Kidney (tissue), 14 donors: Measurements from ENCODE around the gene RIPPLY2. TPM values are rescaled to one million over a fixed set of nuclear protein-coding genes. Genes with fewer than 3 reads are reported as not detected.

Experiments
- DNase-seq, 5 donors: peaks; one replicate each; pipeline ENCODE4 v3.0.0-alpha.2; 2013 to 2020
- FAIRE-seq: peaks from 2 replicates; lab custom pipeline; 2012; peaks lifted over from hg19 to GRCh38; lab: Jason Lieb, UNC
- H3K27ac ChIP-seq, 2 donors: one replicate each; pipeline ENCODE4 v1.7.0; 2013; ENCODE audit warnings: low read depth in 2 of 2, low read length in 2 of 2, inconsistent platforms in 1 of 2
- H3K27me3 ChIP-seq: one replicate; pipeline ENCODE4 v1.7.1; 2013; ENCODE audit warnings: low read length, inconsistent platforms; ENCODE audit not compliant: control insufficient read depth, insufficient read depth
- H3K36me3 ChIP-seq, 3 donors: one replicate each; pipeline versions ENCODE4 v1.7.0 to v1.7.1; 2013; ENCODE audit warnings: low read length in 3 of 3, control low read depth in 1 of 3, inconsistent platforms in 1 of 3; ENCODE audit not compliant: insufficient read depth in 3 of 3, control insufficient read depth in 2 of 3
- H3K4me1 ChIP-seq, 3 donors: one replicate each; pipeline versions ENCODE4 v1.7.0 to v1.7.1; 2013; ENCODE audit warnings: low read length in 3 of 3, inconsistent platforms in 1 of 3, low read depth in 1 of 3; ENCODE audit not compliant: control insufficient read depth in 2 of 3, insufficient read depth in 2 of 3
- H3K4me3 ChIP-seq, 3 donors: one replicate each; pipeline versions ENCODE4 v1.7.0 to v1.8.1; 2013; ENCODE audit warnings: low read length in 3 of 3, control low read depth in 1 of 3, inconsistent platforms in 1 of 3
- H3K9ac ChIP-seq, 3 donors: one replicate each; pipeline versions ENCODE4 v1.7.0 to v1.7.1; 2013; ENCODE audit warnings: low read length in 3 of 3, control low read depth in 1 of 3, inconsistent platforms in 1 of 3
- H3K9me3 ChIP-seq, 3 donors: one replicate each; pipeline versions ENCODE4 v1.7.0 to v1.7.1; 2013; ENCODE audit warnings: low read length in 3 of 3, control low read depth in 1 of 3, inconsistent platforms in 1 of 3; ENCODE audit not compliant: control insufficient read depth in 2 of 3, insufficient read depth in 1 of 3
- intact Hi-C: fragments of 100-400 bp; cut with DNase I; formaldehyde crosslinking; loops from one replicate; pipeline ENCODE4 v1.11.1; 2022
- polyA plus RNA-seq: library from polyadenylated mRNA; stranded (reverse); fragments of 350-450 nt; fragmentation: Illumina TruSeq; extraction: RNeasy Lipid Tissue Mini Kit (QIAGEN cat#74804); gene quantifications from one replicate; pipeline ENCODE4 v1.2.3, GENCODE V29; 2014; ENCODE audit warnings: low read depth, low replicate concordance; ENCODE audit not compliant: insufficient read depth
- total RNA-seq: library from RNA; stranded (reverse); fragmentation: NEBNext Ultra II Directional; extraction: Animal tissue kit (Norgen Biotek cat#: 25700); gene quantifications from one replicate; pipeline ENCODE4 v1.2.1, GENCODE V29; 2021
- TF ChIP-seq, protein P1 (sequence below): IDR thresholded peaks from 3 replicates; pipeline ENCODE4 v1.5.1; 2012; ENCODE audit warnings: mild to moderate bottlenecking, moderate library complexity, borderline replicate concordance; ENCODE audit not compliant: insufficient read depth; ENCODE audit errors: extremely low read depth
- donor health status: control.
- donor health status: control.
- donor health status: control.
- donor health status: control.
- donor health status: control.
- donor health status: DM: yes; HTN: yes; CAD: no.
- donor health status: Normal renal cell carcinoma (clear cell type).

RIPPLY2 gene
- total and polyA plus RNA-seq, 2 donors from 2014 or later = 0.38 TPM; not detected in 1

DNA sequence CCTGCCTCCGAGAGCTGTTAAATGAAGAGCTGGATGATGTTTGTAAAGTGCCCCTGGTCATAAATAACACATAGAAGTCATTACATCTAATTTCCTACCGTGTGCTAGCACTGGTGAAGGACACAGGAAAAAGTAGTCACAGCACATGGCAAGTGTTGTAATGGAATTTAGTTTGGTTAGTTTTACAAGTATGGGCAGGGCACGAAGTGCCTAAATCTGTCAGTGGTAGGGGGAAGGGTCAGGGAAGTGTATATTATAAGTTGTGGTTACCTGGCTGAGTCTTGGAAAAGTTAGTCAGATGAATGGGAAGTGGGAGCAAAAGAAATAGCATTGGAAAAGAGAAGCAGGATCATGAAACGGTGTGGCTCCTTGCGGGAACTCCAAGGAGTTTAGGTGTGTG is 1.6 kb downstream of the RIPPLY2 start:
- FAIRE-seq (no peak), DNase-seq (no peak)
- H3K9ac ChIP-seq = no peak overlapping the region
- no peak overlapping the region for H3K27ac ChIP-seq
- H3K4me3 ChIP-seq = no peak overlapping the region
- H3K9me3 ChIP-seq = no peaks in the 10 kb centered on the region
- peaks cover 0 to 15% (median 6%) of the 10 kb centered on the region in 3 donors for H3K4me1 ChIP-seq
- intact Hi-C loops = no loop called here
- peaks cover 28% of the 10 kb centered on the region for H3K27me3 ChIP-seq
- TF ChIP-seq, protein P1, sequence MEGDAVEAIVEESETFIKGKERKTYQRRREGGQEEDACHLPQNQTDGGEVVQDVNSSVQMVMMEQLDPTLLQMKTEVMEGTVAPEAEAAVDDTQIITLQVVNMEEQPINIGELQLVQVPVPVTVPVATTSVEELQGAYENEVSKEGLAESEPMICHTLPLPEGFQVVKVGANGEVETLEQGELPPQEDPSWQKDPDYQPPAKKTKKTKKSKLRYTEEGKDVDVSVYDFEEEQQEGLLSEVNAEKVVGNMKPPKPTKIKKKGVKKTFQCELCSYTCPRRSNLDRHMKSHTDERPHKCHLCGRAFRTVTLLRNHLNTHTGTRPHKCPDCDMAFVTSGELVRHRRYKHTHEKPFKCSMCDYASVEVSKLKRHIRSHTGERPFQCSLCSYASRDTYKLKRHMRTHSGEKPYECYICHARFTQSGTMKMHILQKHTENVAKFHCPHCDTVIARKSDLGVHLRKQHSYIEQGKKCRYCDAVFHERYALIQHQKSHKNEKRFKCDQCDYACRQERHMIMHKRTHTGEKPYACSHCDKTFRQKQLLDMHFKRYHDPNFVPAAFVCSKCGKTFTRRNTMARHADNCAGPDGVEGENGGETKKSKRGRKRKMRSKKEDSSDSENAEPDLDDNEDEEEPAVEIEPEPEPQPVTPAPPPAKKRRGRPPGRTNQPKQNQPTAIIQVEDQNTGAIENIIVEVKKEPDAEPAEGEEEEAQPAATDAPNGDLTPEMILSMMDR = no peak
- no peaks in the 10 kb centered on the region for H3K36me3 ChIP-seq

DNA sequence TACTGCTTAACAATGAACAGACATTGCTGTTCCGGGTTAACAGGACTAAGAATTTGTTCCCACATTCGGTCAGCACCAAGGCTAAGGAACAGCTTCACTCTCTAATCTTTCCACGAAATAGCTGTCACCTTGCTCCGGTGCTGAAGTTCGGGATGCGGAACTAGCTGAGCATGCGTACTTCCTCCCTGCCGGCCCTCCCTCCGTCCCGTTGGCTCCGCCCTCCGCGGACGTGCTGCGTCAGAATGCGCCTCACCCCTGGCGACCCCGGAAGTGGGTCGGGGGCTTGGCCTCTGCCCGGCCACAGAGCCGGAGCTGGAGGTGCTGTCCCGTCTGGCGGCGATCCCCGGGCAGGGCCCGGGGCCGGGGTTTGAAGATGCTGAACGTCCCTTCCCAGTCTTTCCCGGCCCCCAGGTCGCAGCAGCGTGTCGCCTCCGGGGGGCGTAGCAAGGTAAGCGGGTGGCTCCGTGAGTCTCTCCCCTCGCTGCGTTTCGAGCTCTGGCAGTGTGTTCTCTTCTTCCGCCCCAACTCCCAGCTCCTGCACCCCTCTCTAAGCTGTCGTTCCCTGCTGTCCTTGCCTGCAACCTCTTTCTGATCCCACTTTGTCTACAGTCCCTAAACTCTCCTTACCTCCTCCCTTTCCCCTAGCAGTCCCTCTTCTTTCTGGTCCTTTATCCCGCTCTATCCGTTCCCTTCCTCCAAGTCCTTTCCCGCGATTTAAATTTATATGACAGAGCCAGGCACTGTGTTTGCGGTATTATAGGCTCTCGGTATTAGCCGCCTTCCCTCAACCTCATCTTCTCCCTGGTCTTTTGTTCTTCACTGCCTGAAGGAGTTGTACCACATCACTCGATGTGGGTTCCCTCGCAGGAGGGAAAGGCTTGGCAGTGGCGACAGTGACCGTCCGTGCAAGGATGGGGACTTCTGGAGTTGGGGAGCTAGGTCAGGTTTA is 6.5 kb downstream of the RIPPLY2 start, which contains the start of gene CYB5R4:
Gene CYB5R4, plus strand, starts transcription at position 280 of the 949 bp plus-strand sequence. Its CDS starts 94 bp downstream, at position 374.
- DNase-seq (peak; percentile 96 to 98 (median 98)), FAIRE-seq (peak; percentile 92)
- Histone ChIP-seq H3K9me3 (no peaks in the 10 kb centered on the region), H3K27ac (peak within 1 kb of the TSS; percentile 59 to 68), H3K36me3 (peaks cover 0 to under 1% (median 0%) of the 10 kb centered on the region in 3 donors), H3K4me3 (peak within 1 kb of the TSS; percentile 83 to 99 (median 96)), H3K27me3 (peaks cover 6% of the 10 kb centered on the region), H3K4me1 (peaks cover 0 to 6% (median 5%) of the 10 kb centered on the region in 3 donors), H3K9ac (peak within 1 kb of the TSS; percentile 42 to 90 (median 88))
- intact Hi-C loops = no loop called here
- TF ChIP-seq, protein P1 = no peak

DNA sequence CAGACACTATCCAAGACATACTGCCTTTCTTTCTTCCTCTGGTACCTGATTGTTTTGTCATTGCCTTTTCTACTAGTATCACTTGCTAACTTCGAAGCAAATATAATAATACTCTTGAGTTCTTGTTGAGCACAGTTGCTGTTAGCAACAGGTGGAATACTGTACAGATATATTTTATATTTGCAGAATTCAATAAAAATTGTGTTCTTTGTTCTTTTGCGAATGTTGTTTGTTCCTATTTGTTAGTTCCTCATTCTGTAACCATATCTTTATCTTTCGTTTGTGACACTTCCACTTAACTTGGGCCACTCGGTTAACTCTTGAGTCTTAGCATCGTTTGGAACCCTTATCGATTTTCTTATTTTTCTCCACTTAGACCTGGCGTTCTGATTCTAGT is 7.2 kb downstream of the RIPPLY2 start:
- TF ChIP-seq, protein P1 = no peak
- Histone ChIP-seq H3K27ac (peak overlapping the region in 1 of 2 donors; percentile 68), H3K27me3 (peaks cover 3% of the 10 kb centered on the region), H3K9ac (peak overlapping the region in 2 of 3 donors; percentile 88 to 90), H3K4me1 (peaks cover 0 to 6% (median 5%) of the 10 kb centered on the region in 3 donors), H3K4me3 (peak overlapping the region; percentile 83 to 99 (median 96)), H3K36me3 (peaks cover 0 to 6% (median 0%) of the 10 kb centered on the region in 3 donors), H3K9me3 (no peaks in the 10 kb centered on the region)
- intact Hi-C loops = no loop called here
- no peak for DNase-seq
- no peak for FAIRE-seq
